GM04503 (cell line): Measurements from ENCODE around the gene PMPCB.

ENCODE experiments used
- DNase-seq: peaks from one replicate; pipeline ENCODE4 v3.0.0-alpha.2; 2012; ENCODE audit warnings: low read depth

Gene PMPCB

GRCh38 chr7:103336761-103337160, 39.5 kb downstream of the PMPCB start:
- no peak for DNase-seq

- DNase-seq, result no peak
Measured at GRCh38 chr7:103338864-103339263, 41.6 kb downstream of the PMPCB start.

- DNase-seq, result no peak
Measured at GRCh38 chr7:103341466-103341865, 44.2 kb downstream of the PMPCB start.

- DNase-seq, result no peak
Measured at GRCh38 chr7:103343332-103343731, 46.1 kb downstream of the PMPCB start.

- peak; percentile 9 for DNase-seq
Measured at GRCh38 chr7:103343758-103344452, 46.7 kb downstream of the PMPCB start.

- DNase-seq, result peak; percentile 60
Measured at GRCh38 chr7:103344453-103345149, 47.4 kb downstream of the PMPCB start, which contains the start of gene DNAJC2. TSS of gene DNAJC2 (minus strand) at chr7:103344767. CDS start at chr7:103344622, 145 bp downstream.

- DNase-seq, result no peak
Measured at GRCh38 chr7:103346396-103346795, 49.2 kb downstream of the PMPCB start.

- DNase-seq, result peak; percentile 76
Measured at GRCh38 chr7:103347507-103348267, 50.5 kb downstream of the PMPCB start, which contains the start of gene PSMC2. TSS of gene PSMC2 (plus strand) at chr7:103347643. CDS start at chr7:103347712, 69 bp downstream.

GRCh38 chr7:103348452-103348851, 51.2 kb downstream of the PMPCB start:
- DNase-seq, result no peak

GRCh38 chr7:103348959-103349358, 51.7 kb downstream of the PMPCB start:
- DNase-seq, result no peak

GRCh38 chr7:103349805-103350204, 52.6 kb downstream of the PMPCB start:
- DNase-seq, result no peak
